ENCODE measurements around the gene WRNIP1.

The WRNIP1 gene

GRCh38 chr6:2746557-2747061 lies 18.6 kb upstream of the WRNIP1 start:
- DNase-seq (ENCODE audit: low read depth) = no peak
- TF ChIP-seq, protein P1, sequence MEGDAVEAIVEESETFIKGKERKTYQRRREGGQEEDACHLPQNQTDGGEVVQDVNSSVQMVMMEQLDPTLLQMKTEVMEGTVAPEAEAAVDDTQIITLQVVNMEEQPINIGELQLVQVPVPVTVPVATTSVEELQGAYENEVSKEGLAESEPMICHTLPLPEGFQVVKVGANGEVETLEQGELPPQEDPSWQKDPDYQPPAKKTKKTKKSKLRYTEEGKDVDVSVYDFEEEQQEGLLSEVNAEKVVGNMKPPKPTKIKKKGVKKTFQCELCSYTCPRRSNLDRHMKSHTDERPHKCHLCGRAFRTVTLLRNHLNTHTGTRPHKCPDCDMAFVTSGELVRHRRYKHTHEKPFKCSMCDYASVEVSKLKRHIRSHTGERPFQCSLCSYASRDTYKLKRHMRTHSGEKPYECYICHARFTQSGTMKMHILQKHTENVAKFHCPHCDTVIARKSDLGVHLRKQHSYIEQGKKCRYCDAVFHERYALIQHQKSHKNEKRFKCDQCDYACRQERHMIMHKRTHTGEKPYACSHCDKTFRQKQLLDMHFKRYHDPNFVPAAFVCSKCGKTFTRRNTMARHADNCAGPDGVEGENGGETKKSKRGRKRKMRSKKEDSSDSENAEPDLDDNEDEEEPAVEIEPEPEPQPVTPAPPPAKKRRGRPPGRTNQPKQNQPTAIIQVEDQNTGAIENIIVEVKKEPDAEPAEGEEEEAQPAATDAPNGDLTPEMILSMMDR (IDR thresholded peaks at IDR 0.05; ENCODE audit: control insufficient read depth, extremely low read depth, insufficient read depth) = no peak

GRCh38 chr6:2748183-2748582 lies 17.0 kb upstream of the WRNIP1 start:
- H3K4me3 ChIP-seq (ENCODE audit: low read depth, low read length) = no peak overlapping the region
- TF ChIP-seq, protein P1 (IDR thresholded peaks at IDR 0.05; ENCODE audit: control insufficient read depth, extremely low read depth, insufficient read depth) = no peak
- no peak for DNase-seq (ENCODE audit: low read depth)

More at GRCh38 chr6:2746557-2747061, 18.6 kb upstream of the WRNIP1 start:
- no peak overlapping the region for H3K4me3 ChIP-seq (ENCODE audit: low read depth, low read length)

GRCh38 chr6:2749969-2750600 lies 15.1 kb upstream of the WRNIP1 start:
- no peak overlapping the region for H3K4me3 ChIP-seq (ENCODE audit: low read depth, low read length)
- no peak for DNase-seq (ENCODE audit: low read depth)
- TF ChIP-seq, protein P1 (IDR thresholded peaks at IDR 0.05; ENCODE audit: control insufficient read depth, extremely low read depth, insufficient read depth) = peak; percentile 66

- no peak for DNase-seq (ENCODE audit: low read depth)
- H3K4me3 ChIP-seq (ENCODE audit: low read depth, low read length) = no peak within 1 kb of the TSS
- TF ChIP-seq, protein P1 (IDR thresholded peaks at IDR 0.05; ENCODE audit: control insufficient read depth, extremely low read depth, insufficient read depth) = no peak
Observed at GRCh38 chr6:2750832-2751231, 14.4 kb upstream of the WRNIP1 start, which contains the start of gene MYLK4. Gene MYLK4, minus strand, starts transcription at chr6:2750922. Its CDS starts 1,628 bp downstream, at chr6:2749294.

GRCh38 chr6:2751871-2752270 lies 13.3 kb upstream of the WRNIP1 start:
- TF ChIP-seq, protein P1 (IDR thresholded peaks at IDR 0.05; ENCODE audit: control insufficient read depth, extremely low read depth, insufficient read depth) = no peak

GRCh38 chr6:2752477-2753109 lies 12.6 kb upstream of the WRNIP1 start:
- TF ChIP-seq, protein P1 (IDR thresholded peaks at IDR 0.05; ENCODE audit: control insufficient read depth, extremely low read depth, insufficient read depth) = no peak
- H3K4me3 ChIP-seq (ENCODE audit: low read depth, low read length) = no peak overlapping the region

More at GRCh38 chr6:2751871-2752270, 13.3 kb upstream of the WRNIP1 start:
- DNase-seq (ENCODE audit: low read depth) = no peak
- H3K4me3 ChIP-seq (ENCODE audit: low read depth, low read length) = no peak overlapping the region

More at GRCh38 chr6:2752477-2753109, 12.6 kb upstream of the WRNIP1 start:
- DNase-seq (ENCODE audit: low read depth) = no peak
